Astrocyte of the spinal cord (primary cell): ENCODE measurements around the gene ENC1.
A peak's percentile ranks its signal among the peaks of the same experiment; 100 is the strongest.

Experiments
- DNase-seq: peaks from one replicate; pipeline ENCODE4 v3.0.0; 2011; ENCODE audit warnings: low read depth, low spot score
- H3K4me3 ChIP-seq: 2 replicates; pipeline ENCODE4 v1.5.1; 2011; ENCODE audit warnings: low read depth, mild to moderate bottlenecking, low read length, moderate library complexity
- CTCF ChIP-seq: IDR thresholded peaks from 2 replicates; pipeline ENCODE4 v1.5.1; 2012; ENCODE audit warnings: low read depth, mild to moderate bottlenecking, low read length, inconsistent platforms
- in situ Hi-C: cut with HindIII; loops from 2 replicates; pipeline ENCODE4 v1.10.0; 2017; ENCODE audit warnings: low sequenced_read_pairs

Gene ENC1

DNA sequence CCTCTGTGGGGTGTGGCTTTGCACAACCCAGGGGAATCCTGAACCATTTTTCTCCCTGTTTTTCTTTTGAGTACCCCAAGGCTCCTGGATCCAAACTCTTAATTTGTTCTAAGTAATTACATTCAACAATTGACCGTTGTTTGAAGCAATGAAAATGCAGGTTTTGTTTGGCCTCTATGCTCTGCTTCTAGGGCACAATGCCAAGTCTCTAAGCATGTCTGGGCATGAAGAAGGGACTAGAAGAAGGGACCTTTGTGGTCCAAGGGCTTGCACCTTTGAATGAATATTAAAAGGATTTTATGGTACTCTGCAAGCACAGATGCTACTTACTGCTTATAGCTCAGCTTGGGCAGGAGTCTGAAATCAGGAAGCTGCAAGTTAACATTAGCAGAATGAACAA is 6.6 kb upstream of the ENC1 start:
- TF ChIP-seq CTCF, result no peak
- no peak overlapping the region for H3K4me3 ChIP-seq
- DNase-seq, result no peak
- in situ Hi-C loops, result no loop called here

- DNase-seq, result peak; percentile 87
- in situ Hi-C loops, result no loop called here
- TF ChIP-seq CTCF, result no peak
- H3K4me3 ChIP-seq, result no peak overlapping the region
Observed at GRCh38 chr5:74643111-74643562, 2.6 kb upstream of the ENC1 start.

DNA sequence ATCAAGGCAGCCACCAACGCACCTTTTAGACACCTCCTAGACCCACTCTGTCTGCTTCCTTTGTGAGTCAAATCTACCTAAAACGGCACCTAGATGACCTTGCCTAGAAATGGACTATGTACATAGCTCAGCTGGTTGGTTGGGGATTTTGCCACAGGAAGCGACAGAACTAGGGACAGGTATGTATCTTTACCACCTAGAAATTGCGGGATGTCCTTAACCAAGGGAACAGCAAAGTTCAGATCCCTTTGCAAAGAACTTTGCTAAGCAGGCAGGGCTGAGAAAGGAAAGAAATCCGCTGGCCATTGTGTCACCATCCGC is 2.0 kb upstream of the ENC1 start:
- in situ Hi-C loops, result no loop called here
- no peak overlapping the region for H3K4me3 ChIP-seq
- no peak for TF ChIP-seq CTCF
- no peak for DNase-seq

GRCh38 chr5:74641735-74642542 is 1.4 kb upstream of the ENC1 start:
- TF ChIP-seq CTCF, result peak; percentile 69
- in situ Hi-C loops, result no loop called here
- DNase-seq, result peak; percentile 87
- peak overlapping the region; percentile 98 for H3K4me3 ChIP-seq

DNA sequence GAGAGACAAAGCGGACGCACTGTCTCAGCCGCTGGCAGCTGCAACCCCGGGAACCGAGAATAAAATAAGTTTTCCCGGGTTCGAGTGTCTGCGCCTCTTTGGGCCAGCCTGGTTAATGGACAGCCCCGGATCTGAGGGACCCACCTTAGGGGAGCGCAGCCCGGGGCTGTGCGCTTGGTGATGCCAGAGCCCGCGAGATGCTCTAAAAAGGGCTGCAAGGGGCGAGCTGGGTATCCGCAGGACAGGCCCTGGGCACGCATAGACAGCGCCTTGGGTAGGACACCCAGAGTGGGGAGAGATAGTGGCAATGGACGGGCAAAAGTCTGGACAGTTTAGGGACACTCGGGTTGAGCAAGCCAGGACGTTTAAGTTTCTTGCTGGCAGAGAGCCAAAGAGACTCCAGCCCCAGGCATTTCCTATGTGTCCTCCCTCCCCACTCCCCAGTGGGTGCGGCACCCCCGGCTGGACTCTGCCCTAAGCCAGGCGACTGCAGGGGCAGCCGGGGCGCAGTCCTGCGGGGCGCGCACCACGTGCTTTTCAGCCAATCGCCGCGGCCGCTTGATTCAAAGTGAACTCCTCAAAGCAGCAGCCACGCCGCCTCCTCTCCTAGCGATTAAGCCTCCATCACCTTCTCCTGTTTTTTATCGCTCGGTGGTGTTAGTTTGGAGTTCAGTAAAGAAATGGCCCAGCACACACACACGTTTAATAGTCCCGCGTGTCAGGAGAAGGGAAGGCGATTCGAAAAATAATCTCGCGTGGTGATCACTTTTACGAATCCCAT is 616 bp upstream of the ENC1 start:
- peak overlapping the region; percentile 98 for H3K4me3 ChIP-seq
- in situ Hi-C loops, result no loop called here
- TF ChIP-seq CTCF, result no peak
- DNase-seq, result peak; percentile 87

- peak; percentile 12 for TF ChIP-seq CTCF
- in situ Hi-C loops, result no loop called here
- no peak for DNase-seq
Observed at GRCh38 chr5:74639807-74640449, 600 bp downstream of the ENC1 start.

More at GRCh38 chr5:74639807-74640449, 600 bp downstream of the ENC1 start:
- peak overlapping the region; percentile 98 for H3K4me3 ChIP-seq
